SW480 (cell line): ENCODE measurements around the gene EDDM13.
A peak's percentile ranks its signal among the peaks of the same experiment; 100 is the strongest.
"Not testable (repeated sequence)": the region's sequence is repeated elsewhere in the genome, so short reads cannot be mapped to it uniquely, and the experiment has no call there.

Source experiments
- DNase-seq: peaks from one replicate; pipeline ENCODE4 v3.0.0-alpha.2; 2016; ENCODE audit warnings: low spot score

Gene EDDM13

GRCh38 chr19:56272161-56272798 is at the start of gene EDDM13:
Gene EDDM13, plus strand, starts transcription at chr19:56272748. Its CDS starts 87 bp downstream, at chr19:56272835.
- no peak for DNase-seq

GRCh38 chr19:56222901-56223300 is 49.6 kb upstream of the EDDM13 start:
- DNase-seq, result no peak

- no peak for DNase-seq
Observed at GRCh38 chr19:56223481-56223880, 49.1 kb upstream of the EDDM13 start.

- no peak for DNase-seq
Observed at GRCh38 chr19:56245121-56245740, 27.3 kb upstream of the EDDM13 start.

GRCh38 chr19:56245764-56246163 is 26.8 kb upstream of the EDDM13 start:
- not testable (repeated sequence) for DNase-seq

GRCh38 chr19:56248736-56249338 is 23.7 kb upstream of the EDDM13 start:
- DNase-seq, result not testable (repeated sequence)

- peak; percentile 47 for DNase-seq
Observed at GRCh38 chr19:56252699-56253422, 19.7 kb upstream of the EDDM13 start.

GRCh38 chr19:56253737-56254136 is 18.8 kb upstream of the EDDM13 start:
- DNase-seq, result peak; percentile 74

GRCh38 chr19:56258272-56258671 is 14.3 kb upstream of the EDDM13 start:
- DNase-seq, result no peak

GRCh38 chr19:56261145-56261544 is 11.4 kb upstream of the EDDM13 start:
- no peak for DNase-seq

GRCh38 chr19:56261932-56262331 is 10.6 kb upstream of the EDDM13 start:
- not testable (repeated sequence) for DNase-seq

GRCh38 chr19:56263319-56263718 is 9.2 kb upstream of the EDDM13 start:
- DNase-seq, result no peak

GRCh38 chr19:56266051-56266450 is 6.5 kb upstream of the EDDM13 start:
- DNase-seq, result no peak

- no peak for DNase-seq
Observed at GRCh38 chr19:56269348-56269747, 3.2 kb upstream of the EDDM13 start.

GRCh38 chr19:56270676-56271075 is 1.9 kb upstream of the EDDM13 start:
- no peak for DNase-seq

- no peak for DNase-seq
Observed at GRCh38 chr19:56271151-56271550, 1.4 kb upstream of the EDDM13 start.

- no peak for DNase-seq
Observed at GRCh38 chr19:56273563-56274117, 1.1 kb downstream of the EDDM13 start.

- DNase-seq, result no peak
Observed at GRCh38 chr19:56282809-56283208, 10.3 kb downstream of the EDDM13 start.

GRCh38 chr19:56284746-56285145 is 12.2 kb downstream of the EDDM13 start:
- DNase-seq, result no peak

- no peak for DNase-seq
Observed at GRCh38 chr19:56290104-56290503, 17.6 kb downstream of the EDDM13 start.

- no peak for DNase-seq
Observed at GRCh38 chr19:56291867-56292266, 19.3 kb downstream of the EDDM13 start.

- DNase-seq, result peak; percentile 46
Observed at GRCh38 chr19:56294549-56294948, 22.0 kb downstream of the EDDM13 start.
